GM18517 (cell line): ENCODE measurements around the gene NFIA.

Source experiments
- ATAC-seq: cut with Tn5 transposase; IDR thresholded peaks from one replicate; pipeline ENCODE4 v1.9.1; 2021; ENCODE audit warnings: mild to moderate bottlenecking, moderate library complexity; ENCODE audit not compliant: unreplicated experiment

The NFIA gene

DNA sequence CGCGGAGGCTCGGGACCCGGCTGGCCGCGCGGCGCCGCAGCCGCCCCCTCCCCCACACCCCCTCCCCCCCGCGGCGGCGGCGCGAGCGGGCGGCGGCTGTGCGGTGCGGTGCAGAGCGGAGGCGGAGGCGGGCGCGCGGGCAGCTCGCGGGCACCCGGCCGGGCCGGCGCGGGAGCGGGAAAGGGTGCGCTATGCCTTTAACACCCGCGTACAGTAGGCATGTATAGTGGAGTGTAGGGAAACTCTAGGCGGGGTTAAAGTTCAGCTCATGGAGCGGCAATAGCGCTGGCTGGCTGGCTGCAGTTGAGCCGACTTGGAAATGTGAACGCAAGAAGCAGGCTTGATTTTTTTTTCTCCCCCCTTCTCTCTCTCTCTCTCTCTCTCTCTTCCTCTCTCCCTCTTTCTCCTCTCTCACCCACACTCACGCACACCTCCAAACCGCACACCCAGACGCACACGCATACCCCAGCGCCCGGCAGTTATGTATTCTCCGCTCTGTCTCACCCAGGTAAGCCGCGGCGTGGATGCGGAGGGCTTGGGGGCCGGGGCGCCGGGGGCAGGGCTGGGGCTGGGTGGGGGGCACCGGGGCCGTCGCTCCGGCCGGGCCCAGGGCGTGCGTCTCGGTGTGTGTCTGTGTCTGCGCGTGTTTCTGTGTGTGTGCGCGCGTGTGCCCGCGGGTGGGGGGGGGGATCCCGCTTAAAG lies at the start of gene NFIA:
NFIA (plus strand) TSS at position 251 of the 702 bp plus-strand sequence.
- no peak for ATAC-seq

DNA sequence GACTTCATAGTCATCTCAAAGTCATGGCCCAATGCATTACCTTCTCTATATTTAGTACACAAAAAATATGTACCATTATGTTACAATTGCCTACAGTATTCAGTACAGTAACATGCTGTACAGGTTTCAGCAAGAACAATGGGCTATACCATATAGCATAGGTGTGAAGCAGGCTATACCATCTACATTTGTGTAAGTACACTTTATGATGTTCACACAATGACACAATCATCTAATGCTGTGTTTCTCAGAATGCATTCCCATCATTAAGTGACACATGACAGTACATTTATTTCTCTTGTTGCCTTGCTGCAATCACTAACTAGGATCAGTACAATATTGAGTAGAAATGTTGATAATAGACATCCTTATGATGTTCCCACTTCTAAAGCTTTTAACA lies 46.5 kb upstream of the NFIA start:
- no peak for ATAC-seq

DNA sequence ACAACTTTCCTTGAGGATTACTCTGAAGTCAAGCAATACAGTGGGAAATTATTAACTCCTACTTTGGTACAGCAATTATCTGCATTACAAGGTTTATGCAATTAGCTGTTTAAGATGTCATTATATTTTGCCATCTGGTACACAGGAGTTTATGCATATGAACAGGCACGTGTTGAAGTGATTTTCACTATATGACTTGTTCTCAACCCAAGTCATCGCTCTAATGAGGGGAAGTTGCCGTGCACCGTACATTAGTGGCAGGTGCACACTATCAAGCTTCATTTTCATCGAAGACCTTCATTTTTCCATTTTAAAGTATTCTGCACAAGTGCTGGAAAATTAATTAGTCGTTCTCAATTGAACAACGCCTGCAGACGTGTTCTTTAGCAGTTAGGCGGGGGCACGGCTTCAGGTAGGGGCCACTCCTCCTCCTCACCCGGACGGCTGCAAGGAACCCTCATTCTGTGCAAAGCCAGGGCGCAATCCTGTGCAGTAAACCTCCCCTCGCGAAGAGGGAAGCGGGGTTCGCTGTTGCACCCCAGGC lies 39.8 kb upstream of the NFIA start:
- ATAC-seq = no peak

DNA sequence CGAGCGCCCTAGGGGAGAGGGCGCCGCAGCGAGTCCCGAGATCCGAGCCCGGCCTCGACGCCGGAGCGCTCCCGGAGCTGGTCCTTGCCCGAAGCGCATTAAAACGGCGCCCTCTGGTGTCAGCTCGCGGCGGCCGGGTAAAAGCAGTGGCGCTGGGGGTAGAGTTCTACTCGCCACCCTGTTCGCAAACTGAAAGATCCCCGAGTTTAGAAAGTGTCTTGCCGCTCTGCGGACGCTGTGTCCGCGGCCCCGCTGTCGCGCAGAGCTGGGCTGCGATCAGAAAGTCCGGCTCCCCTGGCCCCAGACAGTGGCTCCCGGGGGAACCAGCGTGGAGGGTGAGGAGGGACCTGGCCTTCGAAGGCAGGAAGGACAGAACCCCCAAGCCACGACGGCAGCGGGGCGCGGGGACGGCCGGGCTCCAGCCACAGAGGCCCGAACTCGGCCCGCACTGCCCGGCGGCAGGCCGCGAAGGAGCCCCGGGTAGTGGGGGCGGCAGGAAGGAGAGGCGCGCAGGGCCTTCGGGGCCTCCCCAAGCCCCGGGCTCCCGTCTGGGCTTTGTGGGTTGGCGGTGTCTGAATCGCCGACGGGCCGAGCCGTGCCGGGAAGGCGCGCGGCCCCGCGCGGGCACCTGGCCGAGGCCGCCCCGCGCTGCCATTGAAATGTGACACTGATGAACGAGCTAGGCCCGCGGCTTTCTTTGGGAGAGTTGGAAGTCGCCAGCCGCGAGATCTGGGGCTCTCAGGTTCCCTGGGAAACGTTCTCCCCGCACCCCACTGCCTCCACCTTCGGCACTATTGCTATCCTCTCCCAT lies 39.1 kb upstream of the NFIA start:
- no peak for ATAC-seq

DNA sequence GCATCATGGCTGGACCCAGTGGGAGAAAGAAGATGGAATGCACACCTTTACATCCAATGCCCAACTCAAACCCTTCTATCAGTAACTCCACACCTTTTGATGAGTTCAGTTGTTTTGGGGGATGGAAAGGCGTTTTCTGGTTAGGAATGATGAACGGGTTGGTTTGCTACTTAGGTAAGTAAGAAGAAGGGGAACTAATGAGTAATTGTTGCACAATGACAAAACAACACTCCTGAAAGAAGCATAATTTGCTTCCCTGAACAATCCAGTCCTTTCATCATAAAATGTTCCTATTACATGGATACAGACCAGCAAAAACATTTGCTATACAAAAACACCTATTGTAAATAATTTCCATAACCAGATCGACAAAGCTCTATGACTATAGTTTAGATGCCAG lies 35.9 kb upstream of the NFIA start:
- ATAC-seq = no peak

DNA sequence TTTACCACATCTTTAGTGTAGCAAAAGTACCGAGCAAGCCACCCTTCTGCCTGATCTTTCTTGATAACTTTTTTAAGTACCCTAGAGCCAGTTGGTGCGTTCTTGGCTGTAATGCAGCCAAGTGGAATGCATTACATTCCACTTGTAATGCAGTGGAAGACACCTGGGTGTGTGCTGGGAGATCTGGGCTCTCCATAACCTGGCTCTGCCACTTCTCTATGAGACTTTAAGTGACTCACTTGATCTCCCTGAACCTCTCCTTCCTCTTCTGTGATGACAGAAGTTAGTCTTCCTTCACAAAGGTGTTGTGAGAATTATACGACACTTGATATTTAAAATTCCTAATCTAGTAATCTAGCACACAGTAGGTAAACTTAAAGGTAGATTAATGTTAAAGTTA lies 35.3 kb upstream of the NFIA start:
- no peak for ATAC-seq

DNA sequence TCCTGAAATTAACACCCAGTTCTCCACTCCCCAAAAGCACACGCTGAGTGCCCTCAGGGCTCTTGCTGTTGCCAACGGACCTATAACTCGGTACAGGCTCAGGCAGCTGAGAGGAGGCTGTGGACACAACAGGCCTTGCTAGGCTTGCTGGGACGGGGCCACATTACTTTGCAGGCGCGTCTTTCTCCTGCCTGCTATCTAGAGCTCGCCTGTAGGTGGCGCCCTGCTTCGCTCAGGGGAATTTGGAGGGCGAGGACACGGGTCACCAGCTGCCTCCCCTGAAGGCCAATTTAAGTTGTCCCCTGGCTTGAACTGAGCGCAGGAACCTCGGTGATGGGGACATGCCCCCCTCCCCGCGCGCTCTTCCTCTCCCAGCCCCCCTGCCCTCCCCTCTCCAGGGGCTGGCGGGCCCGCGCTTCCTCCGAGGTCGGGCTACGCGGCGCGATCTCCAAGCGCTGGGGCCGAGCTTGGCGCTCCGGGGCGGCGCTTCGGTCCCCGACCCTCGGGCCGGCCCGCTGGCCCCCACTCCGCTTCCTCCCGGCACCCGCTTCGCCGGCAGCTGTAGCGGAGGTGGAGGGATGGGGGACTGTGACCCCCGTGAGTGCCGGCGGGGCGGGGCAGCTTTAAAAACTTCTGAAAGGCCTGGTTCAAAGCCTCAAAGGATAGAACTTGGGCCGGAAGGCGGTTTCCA lies 32.4 kb upstream of the NFIA start:
- ATAC-seq = peak; percentile 75

DNA sequence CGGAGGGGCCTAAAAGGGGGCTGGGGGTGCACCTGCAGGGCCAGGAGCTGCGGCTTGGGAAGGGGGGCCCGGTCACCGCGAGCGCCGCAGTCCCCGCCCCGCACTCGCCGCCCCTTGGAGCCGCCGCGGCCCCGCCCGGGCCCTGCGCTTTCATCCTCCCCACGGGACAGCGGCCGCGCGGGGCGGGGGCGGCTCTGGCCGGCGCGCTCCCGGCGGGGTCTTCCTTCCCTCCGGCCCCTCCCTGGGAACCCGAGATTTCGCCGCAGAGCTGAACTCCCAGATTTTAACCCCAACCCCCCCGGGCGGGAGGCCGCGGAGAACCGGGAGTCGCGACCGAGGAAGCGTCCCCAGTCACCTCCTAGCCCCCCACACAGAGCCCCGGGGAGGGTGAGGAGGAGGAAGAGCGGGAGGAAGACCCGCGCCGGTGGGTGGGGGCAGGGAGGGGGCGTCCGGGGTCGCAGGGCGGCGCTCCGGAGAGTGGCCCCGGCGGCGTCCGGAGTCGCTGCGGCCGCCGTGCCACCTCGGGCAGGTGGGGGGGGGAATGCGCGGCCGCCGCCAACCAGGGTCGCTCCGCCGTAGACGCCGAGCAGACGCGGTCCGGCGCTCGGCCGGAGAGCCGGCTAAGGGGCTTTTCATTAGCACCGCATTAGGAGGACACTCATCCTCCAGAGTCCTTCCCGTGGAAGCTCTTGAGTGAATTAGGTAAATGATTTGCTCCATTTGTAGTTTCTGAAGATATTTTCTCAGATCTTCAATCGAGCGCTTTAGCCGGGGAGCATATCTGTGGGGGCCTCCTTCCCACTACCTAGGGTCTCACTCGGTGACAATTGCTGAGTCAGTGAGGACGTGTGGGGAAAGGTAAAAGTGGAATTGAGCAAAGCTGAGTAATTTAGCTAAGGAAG lies 31.6 kb upstream of the NFIA start:
- ATAC-seq = no peak

DNA sequence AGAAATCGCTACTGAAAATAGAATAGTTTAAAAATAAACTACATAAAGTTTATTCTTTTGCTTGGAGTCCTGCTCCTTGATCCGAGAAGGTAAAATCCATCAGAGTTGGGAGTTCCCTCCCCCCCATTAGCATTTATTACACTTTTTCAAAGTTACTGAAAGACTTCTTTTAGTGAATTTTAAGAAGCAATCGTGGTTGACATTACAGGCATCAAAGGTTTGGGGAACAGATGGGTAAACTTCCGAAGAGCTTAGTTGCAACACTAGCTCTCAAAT lies 31.0 kb upstream of the NFIA start:
- ATAC-seq = no peak

DNA sequence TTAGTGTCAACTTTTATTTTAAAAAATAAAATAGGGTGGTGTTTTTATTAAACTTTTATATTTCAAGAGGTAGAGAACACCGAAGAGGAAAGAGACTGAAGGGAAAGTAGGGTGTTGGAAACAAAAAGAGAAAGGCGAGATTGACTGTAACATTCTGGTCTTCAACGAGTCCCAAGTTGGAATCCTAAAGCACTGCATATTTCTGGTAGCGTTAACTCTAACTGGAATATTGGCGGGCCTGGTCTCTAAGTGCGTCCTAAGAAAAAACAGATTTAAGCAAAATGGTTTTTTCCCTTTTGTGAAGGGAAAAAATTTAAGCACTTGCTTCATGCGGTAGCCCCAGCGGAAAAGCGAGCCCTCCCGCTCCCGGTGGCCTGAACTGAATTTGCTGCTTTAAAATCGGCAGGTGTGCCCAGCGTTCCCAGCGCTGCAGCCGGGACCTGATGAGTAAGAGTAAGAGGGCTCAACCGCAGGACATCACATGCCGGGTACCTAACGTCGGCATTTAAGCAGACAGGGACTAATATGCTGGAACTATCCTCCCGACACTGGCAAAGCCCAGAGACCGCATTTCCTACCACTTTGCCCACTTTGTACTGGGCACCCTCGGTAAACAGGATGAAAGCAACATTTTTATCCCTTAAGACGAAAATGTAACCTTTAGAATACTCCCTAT lies 30.5 kb upstream of the NFIA start:
- ATAC-seq = no peak

DNA sequence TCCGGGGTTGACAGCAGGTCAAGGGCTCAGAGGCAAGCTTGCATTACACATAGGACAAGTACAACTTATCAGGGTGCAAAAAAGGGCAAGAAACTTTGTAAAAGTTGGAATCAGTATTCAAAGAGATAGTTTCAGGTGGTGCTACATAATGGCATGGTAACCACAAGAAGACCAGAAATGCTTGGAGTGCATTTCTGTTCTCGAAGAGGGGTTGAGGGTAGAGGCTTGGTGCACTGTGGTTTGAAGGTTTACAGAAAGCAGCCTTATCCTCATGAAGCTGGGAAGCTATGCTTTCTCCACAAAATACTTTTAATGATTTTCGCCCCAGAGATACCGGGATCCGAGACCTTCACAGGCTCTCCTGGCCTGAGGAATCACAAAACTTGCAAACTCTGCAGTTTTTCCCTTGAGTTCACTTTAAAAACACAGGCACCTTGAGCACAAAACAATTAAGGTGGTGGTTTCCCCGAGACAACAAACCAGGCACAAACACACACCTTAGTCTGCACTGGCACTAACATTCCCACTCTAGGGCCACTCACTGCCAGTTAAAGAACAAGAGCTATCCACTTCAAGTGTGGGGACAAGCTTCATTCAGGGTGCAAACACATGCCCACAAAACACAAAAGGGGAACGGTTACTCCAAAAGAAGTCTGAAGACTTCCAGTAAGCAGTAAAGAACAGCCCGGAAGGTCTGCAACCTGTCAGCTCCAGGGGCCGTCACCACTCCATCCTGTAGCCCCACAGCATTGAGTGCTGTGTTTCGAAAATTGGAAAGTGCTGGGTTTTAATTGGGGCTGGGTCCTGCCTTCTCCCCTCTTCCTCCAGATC lies 29.8 kb upstream of the NFIA start:
- ATAC-seq = no peak

DNA sequence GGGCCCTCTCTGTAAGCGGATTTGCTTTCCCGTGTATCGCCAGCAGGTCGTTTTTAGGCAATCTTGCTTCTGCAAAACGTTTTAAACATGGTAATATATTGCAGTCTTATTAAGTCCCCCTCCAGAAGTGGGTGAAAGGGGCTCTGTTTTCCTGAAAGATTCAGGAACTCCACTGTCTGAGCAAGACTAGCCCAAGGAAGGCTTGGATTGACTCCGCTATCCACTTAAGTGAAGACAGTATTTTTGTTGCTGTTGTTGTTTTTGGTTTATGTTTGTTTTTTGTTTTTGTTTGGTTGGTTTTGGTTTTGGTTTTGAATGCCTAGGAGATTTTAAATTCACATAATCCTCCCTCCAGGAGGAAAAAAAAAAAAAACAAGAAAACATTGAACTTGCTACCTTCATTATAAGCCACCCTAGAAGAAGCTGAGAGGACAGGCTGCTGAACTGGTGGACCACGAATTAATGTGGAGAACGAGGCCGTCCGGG lies 29.1 kb upstream of the NFIA start:
- no peak for ATAC-seq

DNA sequence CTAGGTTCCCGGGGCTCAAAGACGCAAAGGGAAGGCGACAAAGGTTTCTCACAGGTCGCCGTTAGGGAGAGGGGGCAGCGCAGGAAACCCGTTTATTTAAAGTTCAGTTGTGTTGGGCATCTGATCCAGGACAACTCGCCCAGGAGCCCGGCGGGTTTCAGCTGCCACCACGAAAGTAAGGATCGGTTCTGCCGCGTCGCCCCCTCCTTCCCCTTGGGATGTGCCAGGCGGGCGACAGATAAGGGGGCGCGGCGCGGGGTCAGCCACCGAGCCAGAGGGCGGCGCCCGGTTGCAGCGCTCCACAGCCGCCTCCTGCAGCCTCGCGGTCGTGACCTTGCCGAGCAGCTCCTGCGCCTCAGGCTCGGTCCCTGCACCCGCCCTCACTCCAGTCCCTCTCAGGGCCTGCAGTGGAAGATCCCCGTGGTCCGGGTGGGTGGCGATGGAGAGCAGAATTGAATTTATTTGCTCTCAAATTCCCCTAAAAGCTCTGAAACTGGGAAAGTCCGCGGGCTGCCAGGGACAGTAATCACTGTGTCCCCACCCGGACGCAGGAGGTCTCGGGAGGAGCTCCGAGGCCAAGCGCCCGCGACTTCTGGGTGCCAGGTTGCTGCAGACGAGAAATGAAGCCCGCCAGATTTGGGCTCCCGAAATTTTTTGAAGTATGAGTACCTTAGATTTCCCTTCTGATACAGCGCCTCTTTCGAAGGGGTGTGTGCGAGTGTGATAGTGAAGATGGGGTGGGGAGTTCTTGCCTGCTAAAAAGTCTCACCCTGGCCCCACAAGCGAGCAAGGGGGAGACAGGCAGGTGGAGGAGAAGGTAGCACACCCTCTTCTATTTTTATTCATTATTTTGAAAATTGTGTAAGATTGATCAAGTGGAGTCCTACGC lies 28.4 kb upstream of the NFIA start:
- no peak for ATAC-seq

DNA sequence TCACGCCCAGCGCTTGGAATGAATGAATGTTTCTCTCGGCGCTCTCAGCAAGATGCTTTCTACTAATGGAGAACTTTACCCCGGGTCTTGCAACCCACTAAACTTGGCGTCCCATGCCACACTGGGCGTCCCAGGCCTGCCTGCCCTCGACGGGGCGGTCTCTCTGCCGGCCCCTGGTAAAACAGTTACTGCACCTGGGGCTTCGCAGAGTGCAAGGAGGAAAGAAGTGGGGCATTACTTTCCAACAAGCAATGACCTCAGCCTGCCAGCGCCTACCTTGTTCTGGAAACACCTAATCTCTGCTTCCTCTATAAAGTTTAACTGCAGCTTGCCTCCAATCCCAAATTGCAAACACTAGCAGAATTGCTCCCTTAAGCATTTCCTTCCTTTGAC lies 27.8 kb upstream of the NFIA start:
- ATAC-seq = no peak

DNA sequence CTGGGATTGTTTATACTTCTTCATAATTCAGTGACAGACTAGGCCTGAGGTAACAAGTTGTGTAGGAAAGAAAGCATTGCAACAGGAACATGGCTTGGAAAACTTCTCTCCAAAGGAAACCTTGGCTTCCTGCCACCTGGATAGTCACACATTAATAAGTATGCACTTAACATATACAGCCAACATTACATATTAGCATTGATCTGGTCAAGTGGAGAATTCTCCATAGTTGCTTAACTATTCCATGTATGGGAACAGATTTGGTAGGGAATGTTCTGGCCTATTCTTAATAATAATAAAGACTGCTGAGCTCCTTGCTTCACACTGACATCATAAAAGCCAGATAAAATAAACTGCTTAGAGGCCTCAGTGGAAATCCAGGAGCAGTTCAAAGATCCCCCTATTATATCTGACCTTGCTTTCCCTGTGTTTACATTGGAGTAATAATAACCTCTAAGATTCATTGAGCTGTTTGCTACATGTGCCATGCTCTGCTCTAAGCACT lies 27.2 kb upstream of the NFIA start:
- no peak for ATAC-seq

DNA sequence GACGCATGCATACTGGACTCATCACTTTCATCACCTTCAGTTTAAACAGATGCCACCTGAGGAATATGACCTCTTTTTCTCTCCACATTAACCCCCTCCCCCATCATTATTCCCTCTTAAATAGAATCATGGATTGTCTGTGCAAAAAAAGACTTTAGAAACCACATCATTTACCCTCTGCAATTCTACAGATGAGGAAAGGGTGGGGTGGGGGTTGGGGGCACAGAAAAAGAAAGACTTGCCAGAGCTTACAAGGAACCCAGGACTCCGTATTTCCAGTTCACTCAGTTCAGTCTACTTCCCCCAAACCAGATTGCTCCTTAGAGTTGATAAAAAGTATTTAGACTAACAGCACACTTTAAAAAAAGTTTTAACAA lies 26.2 kb upstream of the NFIA start:
- no peak for ATAC-seq

DNA sequence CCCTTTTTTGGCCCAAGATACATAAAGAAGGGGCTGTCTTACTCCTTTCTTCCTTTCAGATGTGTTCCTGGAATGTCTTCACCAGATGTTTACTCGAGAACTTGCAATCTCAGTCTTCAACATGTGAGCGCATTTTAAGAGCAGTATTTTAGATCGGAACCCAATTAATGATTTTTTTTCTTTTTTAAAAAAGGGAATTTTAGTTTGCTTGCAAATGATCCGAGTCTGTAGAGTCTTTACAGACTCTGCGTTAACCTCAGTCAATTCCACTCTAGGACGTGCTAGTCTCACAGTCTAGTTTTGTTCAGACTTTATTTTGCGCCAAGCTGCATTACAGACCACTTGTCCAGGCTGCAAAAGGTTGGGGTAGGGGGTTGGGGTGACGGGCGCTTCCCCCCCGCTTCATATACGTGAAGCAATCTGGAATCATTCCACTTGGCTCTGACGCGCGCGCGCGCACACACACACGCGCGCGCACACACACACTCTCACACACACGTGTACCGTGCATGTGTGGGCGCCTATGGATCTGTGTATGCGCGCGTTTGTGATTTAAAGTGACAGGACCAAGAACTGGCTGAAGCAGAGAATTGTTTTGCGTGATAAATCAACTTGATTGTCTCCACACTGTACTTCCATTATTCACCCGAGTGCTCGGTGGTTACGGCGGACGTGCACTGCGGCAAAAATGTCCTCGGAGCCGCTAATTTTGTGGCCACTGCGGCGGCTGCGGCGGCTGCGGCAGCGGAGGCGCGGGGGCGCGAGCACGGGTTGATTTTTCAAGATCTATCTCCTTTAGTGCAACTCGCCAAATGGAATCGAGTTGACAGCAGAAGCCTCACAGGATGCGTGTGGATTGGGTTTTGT lies 25.6 kb upstream of the NFIA start:
- ATAC-seq = no peak
